Frontal cortex (tissue), 1 donor: Measurements from ENCODE around the gene TTLL9. TPM values are rescaled to one million over a fixed set of nuclear protein-coding genes. Genes with fewer than 3 reads are reported as not detected.

ENCODE experiments used
- small RNA-seq: library from RNA; depleted of rRNA; stranded (forward); fragments of <200 nt; gene quantifications from one replicate; pipeline ENCODE3, GENCODE V24; 2014
- total RNA-seq: library from RNA; depleted of rRNA; stranded (reverse); fragments of >200 nt; gene quantifications from one replicate; pipeline ENCODE4 v1.2.3, GENCODE V29; 2014

TTLL9 gene
- total RNA-seq, 1 donor from 2014 or later: 1.2 TPM

Small RNA genes within 50 kb of the gene (small RNA-seq; reads per million reads assigned to genes)
- gene RNU1-94P: 0.10 reads per million

Other genes starting within 250 kb of the TTLL9 start
- gene COX4I2, start 232.7 kb upstream of the TTLL9 start, total RNA-seq: 1.2 TPM
- 32.6 TPM for gene BCL2L1, start 147.8 kb upstream of the TTLL9 start, total RNA-seq
- 5.7 TPM for gene TPX2, start 131.3 kb upstream of the TTLL9 start, total RNA-seq
- 0.82 TPM for gene MYLK2, start 51.3 kb upstream of the TTLL9 start, total RNA-seq
- gene FOXS1, start 25.0 kb upstream of the TTLL9 start, total RNA-seq: 0.82 TPM
- gene DUSP15, start 107 bp upstream of the TTLL9 start, total RNA-seq: 9.8 TPM
- gene PDRG1, start 81.4 kb downstream of the TTLL9 start, total RNA-seq: 6.9 TPM
- 9.8 TPM for gene XKR7, start 97.5 kb downstream of the TTLL9 start, total RNA-seq
- 2.9 TPM for gene CCM2L, start 139.8 kb downstream of the TTLL9 start, total RNA-seq
- gene HCK, start 181.6 kb downstream of the TTLL9 start, total RNA-seq: 2.9 TPM
- 13.5 TPM for gene TM9SF4, start 239.1 kb downstream of the TTLL9 start, total RNA-seq